IMR-90 (cell line): Measurements from ENCODE around the gene OR4D11.

Experiments used
- BHLHE40 ChIP-seq: fragments of 150-350 bp; IDR thresholded peaks from 2 replicates; pipeline ENCODE4 v1.6.1; 2016; ENCODE audit warnings: mild to moderate bottlenecking, low read depth, low read length
- CHD1 ChIP-seq: IDR thresholded peaks from 2 replicates; pipeline ENCODE4 v1.6.1; 2012; ENCODE audit warnings: low read depth, low read length, improper control_type of control experiment
- CTCF ChIP-seq: conservative IDR thresholded peaks from 2 replicates; pipeline ENCODE4 v1.5.1; 2012; ENCODE audit warnings: mild to moderate bottlenecking, low read depth, low read length, improper control_type of control experiment
- ELK1 ChIP-seq: fragments of 150-350 bp; IDR thresholded peaks from 2 replicates; pipeline ENCODE4 v1.6.1; 2016; ENCODE audit warnings: low read depth, mild to moderate bottlenecking, low read length, moderate library complexity, borderline replicate concordance
- FOS ChIP-seq: fragments of 150-350 bp; IDR thresholded peaks from 2 replicates; pipeline ENCODE4 v1.6.1; 2016; ENCODE audit warnings: low read depth, low read length
- MAFK ChIP-seq: IDR thresholded peaks from 2 replicates; pipeline ENCODE4 v1.6.1; 2012; ENCODE audit warnings: low read depth, low read length, improper control_type of control experiment
- MAZ ChIP-seq: IDR thresholded peaks from 2 replicates; pipeline ENCODE4 v1.6.1; 2012; ENCODE audit warnings: low read depth, mild to moderate bottlenecking, low read length, improper control_type of control experiment, moderate library complexity, borderline replicate concordance
- POLR2A ChIP-seq: IDR thresholded peaks from 2 replicates; pipeline ENCODE4 v1.6.1; 2012; ENCODE audit warnings: mild to moderate bottlenecking, low read depth, low read length
- RAD21 ChIP-seq: IDR thresholded peaks from 2 replicates; pipeline ENCODE4 v1.6.1; 2012; ENCODE audit warnings: low read length, improper control_type of control experiment
- RCOR1 ChIP-seq: IDR thresholded peaks from 2 replicates; pipeline ENCODE4 v1.6.1; 2012; ENCODE audit warnings: mild to moderate bottlenecking, low read length, improper control_type of control experiment; ENCODE audit not compliant: insufficient replicate concordance
- RFX5 ChIP-seq: IDR thresholded peaks from 2 replicates; pipeline ENCODE4 v1.8.0; 2012; ENCODE audit warnings: low read depth, mild to moderate bottlenecking, low read length, moderate library complexity
- SMC3 ChIP-seq: fragments of 150-350 bp; IDR thresholded peaks from 2 replicates; pipeline ENCODE4 v1.6.1; 2016; ENCODE audit warnings: low read depth, mild to moderate bottlenecking, antibody characterized with exemption, low read length, moderate library complexity

- TF ChIP-seq CTCF: no peak
- no peak for TF ChIP-seq RAD21
- no peak for TF ChIP-seq SMC3
- no peak for TF ChIP-seq RFX5
- TF ChIP-seq ELK1: no peak
- no peak for TF ChIP-seq MAZ
- no peak for TF ChIP-seq BHLHE40
- no peak for TF ChIP-seq FOS
- TF ChIP-seq RCOR1: no peak
- no peak for TF ChIP-seq POLR2A
- no peak for TF ChIP-seq MAFK
- no peak for TF ChIP-seq CHD1
Measured at GRCh38 chr11:59552844-59553243, 49.5 kb downstream of the OR4D11 start.
